GM21723 (cell line): ENCODE results near the gene MTCL1.

Source experiments
- ATAC-seq: cut with Tn5 transposase; IDR thresholded peaks from one replicate; pipeline ENCODE4 v1.9.1; 2021; ENCODE audit warnings: mild to moderate bottlenecking, moderate library complexity; ENCODE audit not compliant: unreplicated experiment

The MTCL1 gene

DNA sequence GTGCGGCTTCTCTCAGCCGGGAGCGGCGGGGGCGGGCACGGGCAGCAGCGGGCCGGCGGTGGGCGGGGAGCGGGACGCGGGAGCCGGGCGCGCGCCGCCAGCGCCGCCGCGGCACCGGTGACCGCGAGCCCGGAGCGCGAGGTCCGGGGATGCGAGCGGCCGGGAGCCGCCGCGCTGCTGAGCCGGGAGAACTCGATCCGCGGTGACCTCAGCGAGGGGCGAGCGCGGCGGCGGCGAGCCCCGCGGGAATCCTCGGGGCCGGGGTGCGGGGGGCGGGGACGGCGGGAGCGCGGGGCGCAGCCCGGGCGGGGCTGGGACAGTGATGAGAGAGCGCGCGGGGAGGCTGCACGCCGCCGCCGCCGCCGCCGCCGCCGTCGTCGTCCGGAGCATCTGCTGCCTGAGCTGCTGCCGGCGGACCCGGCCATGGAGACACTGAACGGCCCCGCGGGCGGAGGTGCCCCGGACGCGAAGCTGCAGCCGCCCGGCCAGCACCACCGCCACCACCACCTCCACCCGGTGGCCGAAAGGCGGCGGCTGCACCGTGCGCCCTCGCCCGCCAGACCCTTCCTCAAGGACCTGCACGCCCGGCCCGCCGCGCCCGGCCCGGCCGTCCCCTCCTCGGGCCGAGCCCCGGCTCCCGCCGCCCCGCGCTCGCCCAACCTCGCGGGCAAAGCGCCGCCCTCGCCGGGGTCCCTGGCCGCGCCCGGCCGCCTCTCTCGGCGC lies at the start of gene MTCL1:
MTCL1 (plus strand) TSS at position 319 of the 723 bp plus-strand sequence; CDS start at position 424, 105 bp downstream.
- peak; percentile 34 for ATAC-seq

DNA sequence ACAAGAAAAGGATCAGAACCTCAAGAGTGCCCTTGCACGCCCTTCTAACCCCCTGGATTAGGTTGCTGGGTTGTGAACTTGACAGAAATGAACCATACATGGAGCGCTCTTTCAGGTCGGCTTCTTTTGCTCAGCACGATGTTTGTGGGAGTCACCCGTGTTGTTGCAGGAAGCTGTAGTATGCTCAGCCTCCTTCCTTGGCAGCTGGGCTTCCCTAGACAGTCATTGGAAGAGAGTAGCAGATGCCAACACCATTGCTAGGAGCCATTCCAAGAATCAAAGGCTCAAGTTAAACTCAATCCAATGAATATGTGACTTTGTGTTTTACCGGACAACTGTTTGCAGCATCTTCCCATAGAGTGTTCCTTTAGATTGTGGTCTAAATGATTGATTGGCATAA lies 49.1 kb upstream of the MTCL1 start:
- ATAC-seq = no peak

DNA sequence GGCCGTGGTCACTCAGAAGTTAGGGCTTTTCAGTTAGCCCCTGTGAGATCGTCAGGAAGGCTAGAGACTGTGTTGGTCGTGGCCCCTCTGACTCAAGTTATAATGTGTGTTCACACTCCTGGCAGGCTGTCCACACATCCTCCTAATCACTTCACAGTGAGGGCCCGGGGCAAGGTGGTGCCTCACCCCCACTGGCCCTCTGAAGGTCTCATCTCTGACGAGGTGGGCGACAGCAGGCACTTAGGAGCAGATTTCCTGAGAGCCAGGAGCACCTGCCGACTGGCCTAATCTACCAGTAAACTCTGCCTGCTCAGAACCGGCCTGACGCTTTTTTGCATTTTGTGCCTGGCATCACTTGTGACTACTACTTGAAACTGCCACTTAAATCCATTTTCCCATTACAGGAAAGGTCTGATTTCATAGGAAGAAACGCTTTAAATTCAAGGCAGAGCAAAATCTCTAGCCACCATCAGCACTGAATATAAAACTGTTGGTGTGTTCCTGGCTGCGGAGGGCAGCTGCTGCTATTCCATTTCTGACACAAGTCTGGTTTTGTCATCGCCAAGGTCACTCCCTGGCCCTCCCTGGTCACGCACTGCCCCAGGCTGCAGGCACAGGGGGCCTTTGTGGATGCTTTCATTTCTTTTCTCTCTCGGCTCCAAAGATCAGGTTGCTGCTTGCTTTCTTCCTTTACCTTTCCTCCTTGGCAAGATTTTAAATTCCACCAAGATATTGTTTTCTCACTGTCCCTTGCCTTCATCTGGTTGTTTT lies 48.1 kb upstream of the MTCL1 start:
- ATAC-seq = no peak

DNA sequence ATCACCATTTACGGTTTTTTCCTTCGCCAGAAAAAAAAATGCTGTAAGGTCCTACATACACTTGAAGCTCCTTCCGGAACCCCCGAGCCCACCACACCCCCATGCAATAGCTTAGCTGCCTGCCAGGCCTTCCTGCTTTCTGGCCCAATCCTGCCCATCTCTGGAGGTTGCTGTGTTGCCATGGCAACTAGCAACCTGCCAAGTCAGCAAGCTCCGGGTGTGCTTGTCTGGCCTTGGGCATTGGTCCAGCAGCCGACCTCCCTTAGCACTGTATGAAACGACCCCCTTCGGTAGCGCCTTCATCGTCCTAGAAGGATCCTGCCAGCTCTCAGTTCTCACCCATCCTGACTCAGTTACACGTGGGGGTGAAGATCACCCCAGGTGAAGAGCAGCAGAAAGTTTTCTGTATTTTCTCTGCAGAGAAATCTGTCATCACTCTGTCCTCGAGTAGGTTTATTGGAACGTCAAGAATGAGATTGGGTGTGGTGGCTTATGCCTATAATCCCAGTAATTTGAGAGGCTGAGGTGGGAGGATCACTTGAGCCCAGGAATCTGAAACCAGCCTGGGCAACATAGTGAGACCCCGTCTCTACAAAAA lies 47.4 kb upstream of the MTCL1 start:
- no peak for ATAC-seq

DNA sequence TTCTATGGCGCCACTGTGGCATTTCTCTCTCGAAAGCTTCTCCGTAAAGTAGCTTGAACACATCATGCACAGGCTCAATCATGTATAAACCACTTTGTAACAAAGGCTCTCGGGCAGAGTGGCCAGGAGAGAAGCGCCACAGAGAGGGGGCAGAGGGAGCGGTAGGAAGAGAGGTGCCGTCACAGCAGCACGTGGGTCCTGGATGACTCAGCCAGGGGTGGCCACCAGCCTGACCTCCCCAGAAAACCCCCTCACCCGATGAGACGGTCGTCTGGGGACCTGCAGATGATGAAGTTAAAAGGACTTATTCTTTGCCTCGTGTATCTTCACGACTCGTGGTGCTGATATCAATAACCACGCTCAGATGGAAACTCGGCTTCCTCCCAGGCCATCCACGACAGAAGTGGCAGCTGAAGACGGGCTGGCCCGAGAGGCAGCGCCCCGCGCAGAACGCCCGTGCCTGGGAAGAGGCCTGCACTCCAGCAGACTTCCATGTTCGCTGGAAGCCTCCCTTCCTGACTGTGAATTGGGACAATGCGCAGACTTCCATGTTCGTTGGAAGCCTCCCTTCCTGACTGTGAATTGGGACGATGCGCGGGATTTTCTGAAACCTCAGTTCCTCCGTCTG lies 46.4 kb upstream of the MTCL1 start:
- no peak for ATAC-seq

DNA sequence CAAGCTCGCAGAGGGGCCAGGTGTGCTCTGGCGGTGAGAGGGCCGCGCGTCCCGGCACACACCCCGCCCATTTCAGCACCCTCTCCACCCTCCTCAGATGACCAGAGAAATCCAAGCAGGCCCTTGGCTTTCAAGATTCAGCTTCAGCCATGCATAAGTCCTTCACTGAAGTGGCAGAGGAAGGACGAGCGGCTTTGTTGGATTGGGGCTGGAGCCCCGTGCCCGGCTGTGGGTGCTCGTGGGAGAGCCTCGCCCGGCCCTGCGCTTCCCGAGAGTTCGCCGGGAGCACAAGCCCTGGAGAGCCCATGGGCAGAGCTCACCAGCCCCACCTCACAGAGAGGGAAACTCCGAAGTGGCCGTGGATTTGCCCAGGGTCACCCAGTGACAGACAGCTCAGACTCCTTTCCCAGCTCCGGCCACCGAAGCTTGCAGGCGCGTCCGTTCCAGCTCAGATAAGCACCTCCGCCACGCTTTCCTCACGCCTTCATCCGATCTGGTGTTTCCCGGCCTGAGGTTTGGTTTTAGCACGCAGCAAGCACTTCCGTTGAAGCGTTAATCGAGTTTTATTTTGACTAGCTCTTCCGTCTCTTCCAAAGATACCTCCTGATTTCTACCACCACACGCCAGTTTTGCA lies 45.6 kb upstream of the MTCL1 start:
- no peak for ATAC-seq

DNA sequence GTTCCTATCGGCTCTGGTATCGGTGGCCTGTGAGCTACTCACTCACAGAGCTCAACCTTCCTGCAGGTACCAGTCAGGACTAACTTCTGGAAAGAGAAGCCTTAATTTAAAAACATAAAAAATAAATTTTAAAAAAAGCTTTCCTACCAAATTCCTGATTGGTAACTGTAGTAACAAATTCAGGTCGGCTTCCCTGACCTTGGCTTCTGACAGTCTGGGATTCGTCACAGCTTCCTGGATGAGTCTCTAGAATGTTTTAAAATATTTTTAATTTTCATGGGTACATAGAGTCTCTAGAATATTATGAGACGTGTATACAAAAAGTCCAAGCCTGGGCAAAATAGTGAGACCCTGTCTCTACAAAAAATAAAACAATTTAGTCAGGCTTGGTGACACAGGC lies 45.0 kb upstream of the MTCL1 start:
- ATAC-seq = no peak

DNA sequence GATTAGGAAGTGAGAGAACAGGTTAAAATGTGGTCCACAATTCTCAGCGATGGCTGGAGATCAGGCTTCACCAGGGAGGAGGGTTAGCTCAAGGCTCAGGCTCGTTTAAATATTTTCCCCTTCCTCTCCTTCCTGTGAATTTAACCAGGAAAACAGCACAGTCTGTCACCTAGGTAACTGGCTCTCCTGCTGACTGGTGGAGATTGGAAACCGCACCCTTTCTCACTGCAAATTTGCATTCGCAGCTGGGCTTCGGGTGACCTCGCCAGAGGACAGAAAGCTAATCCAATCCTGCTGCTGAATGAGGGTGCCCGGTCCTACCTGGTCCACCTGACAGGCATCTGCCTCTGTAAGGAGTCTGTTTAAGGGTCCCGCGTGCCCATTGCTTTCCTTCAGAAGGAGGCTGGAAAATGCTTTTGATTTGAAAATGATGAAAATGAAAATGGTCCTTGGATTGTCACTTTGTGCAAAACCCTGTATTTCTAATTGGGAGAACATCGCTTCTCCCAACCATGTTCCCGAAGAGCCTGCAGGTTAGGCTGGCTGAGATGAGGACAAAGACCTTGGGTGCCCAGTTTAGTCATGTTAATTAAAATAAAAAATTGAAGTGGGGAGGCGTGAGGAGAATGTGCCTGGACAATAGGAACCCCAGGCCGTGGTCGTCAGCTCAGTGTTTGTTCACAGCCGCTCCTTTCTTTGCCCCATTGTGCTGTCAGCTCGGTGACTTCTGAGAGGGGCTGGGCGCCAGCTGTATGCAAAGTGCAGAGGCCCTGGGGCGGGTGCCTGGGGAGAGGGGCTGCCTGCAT lies 43.4 kb upstream of the MTCL1 start:
- ATAC-seq = no peak

DNA sequence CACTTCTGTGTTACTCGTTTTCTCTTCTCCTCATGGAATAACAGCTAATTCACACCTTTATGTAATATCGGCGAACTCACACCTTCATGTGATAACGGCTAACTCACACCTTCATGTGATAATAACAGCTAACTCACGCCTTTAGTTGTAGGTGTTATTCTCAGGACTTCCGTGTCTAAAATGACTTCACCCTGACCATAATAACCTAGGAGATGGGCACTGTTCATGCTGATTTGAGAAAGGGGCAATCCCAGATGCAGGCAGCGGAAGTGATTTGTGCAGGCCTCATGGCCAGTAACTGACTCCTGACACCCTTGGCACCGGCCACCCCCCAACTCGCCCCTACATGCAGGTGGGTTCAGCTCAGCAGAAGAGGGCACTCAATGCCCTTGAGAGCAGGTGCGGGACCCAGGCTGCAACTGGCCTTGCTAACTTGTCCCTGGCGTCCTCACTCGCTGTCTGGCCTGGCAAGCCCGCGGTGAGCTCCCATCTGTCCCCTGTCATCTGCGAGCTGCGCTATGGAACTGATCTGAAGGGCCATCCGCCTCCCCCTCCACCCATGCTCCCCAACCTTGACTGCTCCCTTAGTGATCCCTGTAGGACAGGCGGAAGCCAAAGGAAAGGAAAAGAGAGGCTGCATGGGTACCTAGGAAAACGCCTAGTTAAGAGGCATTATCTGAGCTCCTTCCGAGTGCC lies 42.6 kb upstream of the MTCL1 start:
- no peak for ATAC-seq

DNA sequence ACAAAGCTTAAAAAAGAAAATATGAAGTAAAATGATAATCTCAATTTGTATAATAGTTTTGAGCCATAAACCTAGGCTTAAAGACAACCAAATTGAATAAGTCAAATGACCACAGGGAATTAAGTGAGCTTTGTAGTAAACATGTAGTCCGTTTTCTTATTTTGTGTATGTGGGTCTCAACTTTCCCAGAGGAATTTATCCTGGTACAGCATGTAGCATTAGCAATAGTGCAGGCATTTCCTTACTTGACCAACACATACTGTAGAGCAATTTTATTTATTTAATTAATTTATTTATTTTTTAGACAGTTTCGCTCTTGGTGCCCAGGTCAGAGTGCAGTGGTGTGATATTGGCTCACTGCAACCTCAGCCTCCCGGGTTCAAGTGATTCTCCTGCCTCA lies 37.5 kb upstream of the MTCL1 start:
- no peak for ATAC-seq

DNA sequence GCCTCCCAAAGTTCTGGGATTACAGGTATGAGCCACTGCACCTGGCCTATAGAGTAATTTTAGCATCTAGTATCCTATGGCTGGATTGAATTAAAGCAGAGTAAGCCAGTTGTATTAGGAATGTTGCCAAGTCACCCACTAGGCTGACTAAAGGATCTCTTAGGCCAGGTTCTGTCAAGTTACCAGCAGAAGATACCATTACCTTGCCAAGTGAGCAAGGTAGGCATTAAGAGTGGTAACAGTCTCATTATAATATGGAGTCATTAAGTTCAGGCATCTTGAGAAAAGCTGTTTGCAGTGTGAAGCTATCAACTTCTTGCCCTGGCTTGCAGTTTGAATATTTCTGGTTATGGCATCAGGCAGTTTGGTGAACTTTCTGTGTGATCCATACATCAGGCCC lies 37.0 kb upstream of the MTCL1 start:
- no peak for ATAC-seq

DNA sequence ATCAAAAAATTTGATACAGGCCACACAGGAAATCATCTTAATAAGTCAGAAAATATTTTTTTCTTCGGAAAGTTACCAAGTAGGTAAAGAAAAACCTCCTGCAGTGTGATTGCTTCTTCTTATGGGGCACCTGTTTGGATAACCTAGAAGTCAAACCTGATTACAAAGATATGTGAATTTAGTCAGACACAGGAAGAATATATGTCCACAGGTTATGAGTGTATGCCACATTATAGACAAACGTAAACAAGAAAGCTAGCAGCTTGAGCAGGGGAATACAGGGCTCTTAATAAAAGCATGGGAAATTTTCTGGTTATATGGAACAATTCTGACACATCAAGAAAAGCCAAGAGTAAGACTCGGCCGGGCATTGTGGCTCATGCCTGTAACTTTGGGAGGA lies 35.8 kb upstream of the MTCL1 start:
- ATAC-seq = no peak

DNA sequence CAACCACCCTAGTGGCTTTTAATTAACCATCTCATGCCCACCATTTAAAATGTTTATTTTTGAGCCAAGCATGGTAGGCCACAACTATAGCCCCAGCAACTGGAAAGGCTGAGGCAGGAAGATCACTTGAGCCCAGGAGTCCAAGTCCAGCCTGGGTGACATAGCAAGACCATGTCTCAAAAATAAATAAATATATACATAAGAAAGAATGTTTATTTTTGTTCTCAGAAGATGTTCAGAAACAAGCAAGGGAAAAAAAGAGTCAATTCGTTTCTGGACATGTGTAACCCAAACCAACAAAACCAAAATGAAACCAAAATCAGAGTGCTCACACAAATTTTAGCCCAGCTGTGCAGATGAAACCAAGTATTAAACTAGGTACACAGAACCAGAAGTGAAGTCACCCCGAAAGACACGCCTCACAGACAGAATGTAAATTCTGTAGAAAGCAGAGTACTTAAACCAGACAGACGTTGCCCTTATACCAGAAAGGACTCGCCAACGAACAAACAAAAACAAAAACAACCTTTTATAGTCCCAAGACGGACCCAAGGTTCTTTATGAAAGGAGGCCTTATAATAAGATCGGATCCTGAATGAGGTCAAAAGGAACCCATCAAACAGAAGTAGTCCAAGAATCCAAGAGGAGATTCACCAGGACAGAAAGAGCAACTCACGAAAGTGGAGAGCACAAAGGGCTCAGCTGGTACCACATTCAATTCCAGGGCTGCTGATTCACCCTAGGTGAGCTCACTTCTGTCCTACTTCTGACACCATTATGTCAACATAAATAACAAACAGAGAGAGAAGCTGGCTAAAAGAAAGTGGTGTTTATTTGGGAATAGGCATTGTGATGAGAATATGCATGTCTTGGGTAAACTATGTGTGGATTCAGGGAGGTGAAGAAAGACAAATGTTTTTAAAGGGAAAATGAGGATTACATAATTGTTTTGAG lies 31.8 kb upstream of the MTCL1 start:
- ATAC-seq = peak; percentile 96

DNA sequence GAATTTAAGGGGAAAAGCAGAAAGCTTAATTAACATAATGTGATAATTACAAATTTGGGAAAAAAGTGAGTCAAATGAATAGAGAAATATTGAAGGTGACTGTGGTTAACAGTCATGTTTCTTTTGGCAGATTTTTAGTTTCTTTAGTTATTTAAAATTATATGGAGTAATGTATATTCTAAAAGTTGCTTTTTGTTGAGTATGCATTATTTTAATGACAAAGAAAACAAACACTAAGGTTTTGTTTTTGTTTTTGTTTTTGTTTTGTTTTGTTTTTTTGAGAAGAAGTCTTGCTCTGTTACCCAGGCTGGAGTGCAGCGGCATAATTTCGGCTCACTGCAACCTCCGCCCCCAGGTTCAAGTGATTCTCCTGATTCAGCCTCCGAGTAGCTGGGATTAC lies 30.3 kb upstream of the MTCL1 start:
- ATAC-seq = no peak

DNA sequence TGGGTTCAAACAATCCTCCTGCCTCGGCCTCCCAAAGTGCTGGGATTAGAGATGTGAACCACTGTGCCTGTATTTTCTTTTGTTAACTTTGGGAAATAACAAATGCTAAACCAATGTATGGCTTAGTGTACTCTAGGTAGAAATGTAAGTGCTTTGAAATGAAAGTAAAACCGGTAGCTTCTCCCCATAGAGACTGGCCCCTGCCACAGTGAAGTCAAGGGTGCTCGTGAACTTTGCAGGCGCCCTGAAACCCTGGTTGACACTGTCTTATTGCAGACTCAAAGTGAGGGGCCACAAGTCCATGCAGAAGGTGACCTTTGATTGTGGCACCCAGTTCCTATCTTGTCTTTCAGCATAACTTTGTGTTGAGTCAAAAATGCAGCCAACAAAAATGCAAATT lies 24.2 kb upstream of the MTCL1 start:
- ATAC-seq = no peak

DNA sequence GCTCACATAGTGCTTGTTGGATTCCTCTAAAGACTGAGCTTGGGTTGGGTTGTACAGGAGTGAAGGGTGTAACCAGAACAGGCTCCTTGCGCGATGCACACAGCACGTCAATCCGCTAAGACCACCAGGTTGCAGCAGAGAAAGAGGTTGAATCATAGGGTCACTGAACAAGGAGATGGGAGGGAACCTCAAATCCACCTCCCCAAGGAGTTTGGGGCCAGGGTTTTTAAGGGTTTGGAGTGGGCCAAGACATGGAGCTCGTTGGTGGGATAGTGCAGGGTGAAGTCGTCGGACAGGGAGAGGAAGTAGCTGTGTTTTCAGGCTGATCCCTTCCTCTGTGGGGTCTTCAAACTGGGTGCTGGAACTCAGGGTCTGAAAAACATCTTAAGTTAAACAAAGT lies 20.8 kb upstream of the MTCL1 start:
- no peak for ATAC-seq

DNA sequence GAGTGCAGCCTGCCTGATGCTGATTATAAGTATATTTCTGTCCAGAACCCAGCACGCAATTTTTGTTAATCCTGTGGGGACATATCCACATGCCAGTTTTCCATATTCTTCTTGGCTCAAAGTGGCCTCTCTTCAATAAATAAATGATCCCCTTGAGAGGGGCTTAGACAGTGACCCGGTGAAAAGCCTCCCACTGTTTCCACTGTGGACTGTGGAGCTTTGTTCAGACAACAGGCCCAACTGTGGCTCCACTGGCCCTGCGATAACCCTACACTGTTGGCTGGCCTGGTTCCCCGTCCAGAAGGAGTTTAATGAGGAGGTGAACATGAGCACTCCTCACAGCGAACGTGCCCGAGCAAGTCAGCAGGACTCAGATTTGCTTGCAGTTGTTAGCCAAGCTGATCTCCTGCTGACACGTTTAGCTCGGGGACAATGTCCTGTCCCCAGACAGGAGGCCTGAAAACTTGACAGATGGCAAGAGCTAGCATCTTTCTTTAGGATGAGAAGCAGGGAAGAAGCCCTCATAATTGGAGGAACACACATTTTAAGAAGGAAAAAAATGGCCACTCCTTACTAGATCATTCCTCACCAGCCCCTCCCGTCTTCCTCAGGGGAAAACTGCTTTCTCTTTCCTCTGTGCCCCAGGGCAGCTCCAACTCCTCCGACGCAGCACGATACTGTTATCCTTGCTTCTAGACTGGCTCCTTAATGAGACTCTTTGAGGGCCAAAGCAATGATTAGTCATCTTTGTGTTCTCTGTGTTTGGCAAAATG lies 20.0 kb upstream of the MTCL1 start:
- ATAC-seq = no peak

DNA sequence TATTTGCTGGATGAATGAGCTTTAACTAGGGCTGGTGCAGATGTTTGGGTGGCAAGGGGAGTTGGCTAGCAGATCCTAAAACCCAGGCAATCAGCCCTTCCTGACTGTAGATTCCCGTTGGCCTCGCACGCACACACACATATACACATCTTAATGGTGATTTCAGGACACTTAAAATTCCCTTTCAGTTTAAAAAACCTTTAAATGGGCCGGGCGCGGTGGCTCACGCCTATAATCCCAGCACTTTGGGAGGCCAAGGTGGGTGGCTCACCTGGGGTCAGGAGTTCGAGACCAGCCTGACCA lies 19.5 kb upstream of the MTCL1 start:
- ATAC-seq = no peak
